HG03097 (cell line): Measurements from ENCODE around the gene YWHAB.
A peak's percentile ranks its signal among the peaks of the same experiment; 100 is the strongest.
"Not testable (repeated sequence)": the region's sequence is repeated elsewhere in the genome, so short reads cannot be mapped to it uniquely, and the experiment has no call there.

Experiments used
- ATAC-seq: cut with Tn5 transposase; IDR thresholded peaks from one replicate; pipeline ENCODE4 v1.9.1; 2021; ENCODE audit not compliant: unreplicated experiment, low FRiP score

YWHAB gene

DNA sequence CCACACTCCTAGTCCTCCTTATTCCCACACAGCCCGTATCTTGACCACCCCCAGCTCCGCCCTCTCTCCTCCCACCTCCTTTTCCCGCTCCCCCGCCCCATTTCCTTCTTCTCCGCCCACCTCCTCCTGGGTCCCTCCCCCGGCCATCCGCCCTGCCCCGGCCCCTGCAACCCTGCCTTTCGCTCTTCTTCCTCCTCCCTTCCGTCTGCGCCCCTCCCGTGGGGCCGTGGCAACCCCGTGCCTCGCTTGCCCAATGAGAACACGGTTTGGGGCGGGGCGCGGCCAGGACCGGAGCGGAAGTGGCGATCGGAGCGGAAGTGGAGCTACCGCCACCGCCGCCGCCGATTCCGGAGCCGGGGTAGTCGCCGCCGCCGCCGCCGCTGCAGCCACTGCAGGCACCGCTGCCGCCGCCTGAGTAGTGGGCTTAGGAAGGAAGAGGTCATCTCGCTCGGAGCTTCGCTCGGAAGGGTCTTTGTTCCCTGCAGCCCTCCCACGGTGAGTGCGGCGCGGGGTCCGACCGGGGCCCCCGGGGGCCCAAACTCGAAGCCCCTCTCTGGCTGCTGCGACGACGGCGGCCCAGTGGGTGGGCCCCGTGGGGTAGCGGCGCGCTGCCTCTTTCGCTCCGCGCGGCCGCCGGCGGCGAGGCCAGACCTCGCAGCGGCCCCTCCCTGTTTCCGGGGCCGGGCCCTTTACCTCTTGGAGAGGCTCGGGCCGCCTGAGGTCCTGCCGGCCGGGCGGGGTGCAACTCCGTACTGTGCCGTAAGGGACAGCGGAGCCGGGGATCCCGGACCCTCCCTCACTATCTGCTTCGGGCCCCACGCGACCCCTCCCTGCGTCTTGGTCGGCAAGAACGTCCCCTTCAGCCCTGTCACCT is at the start of gene YWHAB:
Gene YWHAB (plus strand): TSS at position 314 of the 874 bp plus-strand sequence. CDS start 15,829 bp downstream, outside the sequence.
- peak; percentile 88 for ATAC-seq

GRCh38 chr20:44836601-44837120 is 48.8 kb upstream of the YWHAB start:
- no peak for ATAC-seq

DNA sequence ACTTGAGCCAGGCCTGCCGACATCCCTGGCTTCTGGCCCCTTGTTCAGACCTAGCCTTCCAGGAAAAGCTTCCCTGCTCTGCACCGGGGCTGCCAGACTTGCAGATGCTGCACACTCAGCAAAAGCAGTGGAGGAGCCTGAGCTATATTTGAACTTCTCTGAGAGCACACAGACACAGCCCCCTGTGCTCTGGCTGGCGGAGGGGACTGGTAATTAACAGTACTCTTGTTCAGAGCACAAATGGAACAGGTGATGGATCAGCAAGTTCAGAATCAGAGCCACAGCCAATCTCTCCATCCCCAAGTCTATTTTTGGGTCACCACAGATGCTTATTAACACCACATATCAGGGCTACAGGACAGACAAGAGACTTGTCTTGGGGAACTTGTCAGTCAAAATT is 47.6 kb upstream of the YWHAB start:
- no peak for ATAC-seq

DNA sequence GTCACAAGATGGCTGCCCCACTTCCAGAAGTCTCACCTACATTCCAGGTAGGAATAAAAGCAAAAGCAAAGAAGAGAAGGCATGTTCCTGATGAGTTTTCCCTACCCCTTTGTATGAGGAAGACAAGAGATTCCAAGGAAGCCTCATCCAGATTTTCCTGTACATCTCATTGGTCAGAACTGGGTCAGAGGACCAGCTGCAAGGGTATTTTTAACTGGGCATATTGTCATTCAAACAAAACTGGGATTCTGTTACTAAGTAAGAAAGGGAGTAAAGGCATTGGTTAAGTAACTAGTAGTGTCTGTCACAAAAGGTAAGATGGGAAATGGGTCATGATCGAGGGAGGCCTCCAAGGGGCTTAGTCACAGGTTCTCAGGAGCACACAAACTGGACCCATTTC is 47.0 kb upstream of the YWHAB start:
- ATAC-seq: no peak

GRCh38 chr20:44839481-44839880 is 46.0 kb upstream of the YWHAB start:
- no peak for ATAC-seq

- no peak for ATAC-seq
Observed at GRCh38 chr20:44840826-44841225, 44.7 kb upstream of the YWHAB start.

DNA sequence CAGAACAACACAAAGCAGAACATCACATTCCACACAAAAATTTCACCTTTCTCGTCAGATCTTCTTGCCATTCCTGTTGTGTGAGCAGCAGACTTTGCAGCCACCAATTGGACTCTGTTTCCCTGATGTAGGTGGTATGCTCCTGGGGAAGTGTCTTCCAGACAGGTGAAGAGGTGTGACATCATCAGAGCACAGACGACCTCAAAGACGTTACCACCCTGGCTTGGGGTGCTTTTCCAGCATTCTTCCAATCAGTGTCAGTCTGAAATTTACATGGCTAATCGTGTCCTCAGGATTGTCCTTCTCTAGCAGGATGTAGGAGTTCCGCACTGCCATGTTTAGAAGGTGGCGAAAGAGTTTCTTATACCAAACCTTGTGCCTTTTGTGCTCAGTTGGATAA is 43.5 kb upstream of the YWHAB start:
- no peak for ATAC-seq

GRCh38 chr20:44843876-44844275 is 41.6 kb upstream of the YWHAB start:
- no peak for ATAC-seq

DNA sequence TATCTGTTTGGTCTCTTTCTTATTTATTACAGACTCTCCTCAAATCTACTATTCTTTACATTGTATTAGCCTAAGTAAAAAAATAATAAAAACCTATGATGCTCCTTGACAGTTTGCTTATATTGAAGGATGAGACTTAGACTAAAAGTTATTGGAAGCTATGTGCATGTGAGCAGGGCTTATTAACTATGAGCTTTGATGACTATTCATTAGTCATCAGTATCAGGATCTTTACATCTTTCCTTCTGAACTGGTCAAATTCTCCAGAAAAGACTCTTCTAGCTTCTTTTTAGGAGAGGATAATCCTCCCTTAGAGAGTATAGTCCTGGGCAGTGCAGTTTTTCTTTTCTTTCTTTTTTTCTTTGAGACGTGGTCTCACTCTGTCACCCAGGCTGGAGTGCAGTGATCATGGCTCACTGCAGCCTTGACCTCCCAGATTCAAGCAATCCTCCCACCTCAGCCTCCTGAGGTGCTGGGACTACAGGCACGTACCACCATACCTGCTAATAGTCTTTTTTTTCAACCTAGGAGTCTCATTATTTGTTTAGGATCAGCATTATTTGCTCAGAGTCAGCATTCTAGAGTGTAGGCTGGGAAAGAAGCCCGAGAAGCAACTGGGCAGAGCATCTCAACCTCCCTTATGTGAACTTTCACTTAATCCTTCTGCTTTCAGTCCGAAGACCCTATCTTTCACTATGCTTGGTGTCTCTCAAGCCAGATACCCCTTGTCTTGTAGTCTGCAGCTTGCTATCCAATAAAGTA is 37.1 kb upstream of the YWHAB start:
- no peak for ATAC-seq

DNA sequence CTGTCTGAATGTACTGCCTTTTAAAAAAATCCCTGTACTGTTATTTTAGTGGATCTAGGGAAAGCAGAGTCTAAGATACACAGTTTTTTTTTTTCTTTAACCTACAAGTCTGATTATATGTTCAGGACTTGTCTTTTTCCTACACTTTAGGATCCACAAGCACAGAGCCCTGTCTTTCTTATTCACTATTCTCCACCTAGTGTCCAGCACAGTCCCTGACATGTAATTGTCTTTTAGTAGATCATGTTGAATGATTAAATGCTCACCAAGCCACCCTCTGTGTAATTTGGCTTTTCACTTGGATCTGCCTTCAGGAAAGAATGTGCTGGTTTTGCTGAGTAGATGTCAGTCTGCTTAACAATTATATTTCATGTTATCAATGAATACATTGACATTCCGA is 35.8 kb upstream of the YWHAB start:
- no peak for ATAC-seq

GRCh38 chr20:44850272-44850671 is 35.2 kb upstream of the YWHAB start:
- ATAC-seq: no peak

DNA sequence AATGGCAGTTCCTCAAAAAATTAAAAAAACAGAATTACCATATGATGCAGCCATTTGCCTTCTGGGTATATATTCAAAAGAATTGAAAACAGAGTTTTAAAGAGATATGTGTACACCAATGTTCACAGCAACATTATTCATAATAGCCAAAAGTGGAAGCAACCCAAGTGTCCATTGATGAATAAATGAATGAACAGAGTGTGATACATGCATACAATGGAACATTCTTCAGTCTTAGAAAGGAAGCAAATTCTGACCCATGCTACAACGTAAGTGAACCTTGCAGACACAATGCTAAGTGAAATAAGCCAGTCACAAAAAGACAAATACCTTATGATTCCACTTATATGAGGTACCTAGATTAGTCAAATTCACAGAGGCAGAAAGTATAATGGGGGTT is 34.7 kb upstream of the YWHAB start:
- no peak for ATAC-seq

DNA sequence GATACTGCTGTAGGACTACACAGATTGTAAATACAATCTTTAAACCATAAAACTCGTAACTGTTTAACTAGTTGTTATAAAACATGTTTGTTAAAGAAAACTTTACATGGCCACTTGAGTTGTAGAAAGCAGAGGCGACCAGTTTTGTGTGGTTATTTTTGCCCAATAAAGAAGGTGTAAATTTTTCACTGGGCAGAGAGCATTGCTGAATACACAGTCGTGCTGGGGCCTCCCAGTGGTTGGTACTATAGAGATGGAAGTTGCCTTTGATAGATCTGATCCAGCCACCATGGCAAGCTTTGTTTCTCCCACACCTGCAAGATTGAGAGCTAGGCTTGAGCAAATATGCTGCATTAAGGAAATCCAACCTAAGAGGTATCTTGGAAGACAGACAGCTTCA is 34.0 kb upstream of the YWHAB start:
- ATAC-seq: no peak

DNA sequence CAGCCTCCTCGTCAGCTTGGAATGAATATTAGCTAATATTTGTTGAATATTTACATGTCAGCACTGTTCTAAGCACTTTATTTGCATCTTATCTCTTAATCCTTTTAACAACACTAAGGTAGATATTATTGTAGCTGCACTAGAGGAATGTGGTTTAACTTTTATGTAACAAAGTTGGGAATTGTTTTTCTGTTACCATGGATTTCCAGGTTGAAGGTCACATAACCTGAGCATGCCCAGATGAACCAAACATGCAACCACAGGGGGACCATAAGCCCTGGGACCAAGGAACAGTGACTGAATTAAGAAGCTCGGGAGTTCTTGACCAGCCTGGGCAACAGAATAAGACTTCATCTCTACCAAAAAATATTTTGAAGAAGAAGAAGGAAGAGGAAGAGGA is 29.1 kb upstream of the YWHAB start:
- no peak for ATAC-seq

DNA sequence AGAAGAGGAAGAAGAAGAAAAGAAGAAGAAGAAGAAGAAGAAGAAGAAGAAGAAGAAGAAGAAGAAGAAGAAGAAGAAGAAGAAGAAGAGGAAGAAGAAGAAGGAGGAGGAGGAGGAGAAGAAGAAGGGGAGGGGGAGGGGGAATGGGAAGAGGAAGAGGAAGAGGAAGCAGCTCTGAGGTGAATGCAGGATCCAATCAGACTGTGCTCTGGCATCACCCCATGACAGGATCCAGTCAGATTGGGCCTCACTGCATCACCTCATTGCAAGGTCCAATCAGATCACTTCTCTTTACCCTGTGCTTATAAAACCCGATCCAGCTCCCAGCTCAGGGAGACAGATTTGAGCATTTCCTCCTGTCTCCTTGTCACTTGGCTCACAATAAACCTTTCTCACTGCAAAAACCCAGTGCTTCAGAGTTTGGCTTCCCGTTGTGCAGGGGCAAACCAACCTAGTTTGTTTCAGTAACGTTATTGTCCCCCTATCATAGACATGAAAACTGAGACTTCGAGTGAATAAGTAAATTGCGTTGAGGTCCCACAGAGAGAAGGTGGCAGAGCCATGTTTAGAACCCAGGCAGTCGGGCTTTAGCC is 28.6 kb upstream of the YWHAB start:
- ATAC-seq: no peak

- ATAC-seq: no peak
Observed at GRCh38 chr20:44858606-44859360, 26.7 kb upstream of the YWHAB start.

- no peak for ATAC-seq
Observed at GRCh38 chr20:44861531-44862006, 23.9 kb upstream of the YWHAB start.

- no peak for ATAC-seq
Observed at GRCh38 chr20:44862286-44862685, 23.2 kb upstream of the YWHAB start.

- ATAC-seq: not testable (repeated sequence)
Observed at GRCh38 chr20:44863365-44864084, 22.0 kb upstream of the YWHAB start.

DNA sequence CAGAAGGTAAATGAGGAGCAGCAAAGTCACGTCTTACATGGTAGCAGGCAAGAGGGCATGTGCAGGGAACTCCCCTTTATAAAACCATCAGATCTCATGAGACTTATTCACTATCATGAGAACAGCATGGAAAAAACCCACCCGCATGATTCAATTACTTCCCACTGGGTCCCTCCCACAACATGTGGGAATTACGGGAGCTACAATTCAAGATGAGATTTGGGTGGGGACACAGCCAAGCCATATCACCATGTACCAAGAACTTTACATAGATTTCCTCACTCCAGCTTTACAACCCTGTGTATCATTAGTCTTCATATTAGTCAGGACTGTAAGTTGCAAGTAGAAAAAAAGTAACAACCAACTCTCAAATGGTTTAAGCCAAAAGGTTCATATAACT is 21.0 kb upstream of the YWHAB start:
- not testable (repeated sequence) for ATAC-seq
